Lung (tissue), 12 donors: ENCODE results near the gene SEC23IP. TPM values are rescaled to one million over a fixed set of nuclear protein-coding genes. Genes with fewer than 3 reads are reported as not detected.

ENCODE experiments used
- ATAC-seq: fragments of 200-7000 bp; cut with Tn5 transposase; one replicate; pipeline ENCODE4 v1.9.1; 2020; ENCODE audit warnings: moderate number of reproducible peaks; ENCODE audit not compliant: insufficient read depth, low FRiP score
- DNase-seq, 3 donors: peaks; one replicate each; pipeline ENCODE4 v3.0.0-alpha.2; 2013 to 2017
- H3K27ac ChIP-seq, 2 donors: one replicate each; pipeline ENCODE4 v1.5.1; 2013; ENCODE audit warnings: mild to moderate bottlenecking in 2 of 2, moderate library complexity in 2 of 2, control low read depth in 1 of 2, inconsistent platforms in 1 of 2, low read depth in 1 of 2, low read length in 1 of 2
- H3K27me3 ChIP-seq, 3 donors: one replicate each; pipeline ENCODE4 v1.5.1; 2013; ENCODE audit warnings: low read length in 2 of 3; ENCODE audit not compliant: control insufficient read depth in 3 of 3, insufficient read depth in 3 of 3
- H3K36me3 ChIP-seq, 4 donors: one replicate each; pipeline ENCODE4 v1.5.1; 2013; ENCODE audit warnings: low read length in 4 of 4, mild to moderate bottlenecking in 1 of 4, moderate library complexity in 1 of 4; ENCODE audit not compliant: control insufficient read depth in 4 of 4, insufficient read depth in 4 of 4
- H3K4me1 ChIP-seq, 5 donors: one replicate each; pipeline ENCODE4 v1.5.1; 2013; ENCODE audit warnings: low read length in 5 of 5, mild to moderate bottlenecking in 2 of 5, moderate library complexity in 1 of 5; ENCODE audit not compliant: control insufficient read depth in 5 of 5, insufficient read depth in 5 of 5
- H3K4me3 ChIP-seq: one replicate; pipeline ENCODE4 v1.5.1; 2013; ENCODE audit warnings: mild to moderate bottlenecking, control low read depth, moderate library complexity
- H3K9ac ChIP-seq, 2 donors: one replicate each; pipeline ENCODE4 v1.5.1; 2013; ENCODE audit warnings: low read length in 2 of 2, control low read depth in 1 of 2; ENCODE audit not compliant: insufficient read depth in 1 of 2
- H3K9me3 ChIP-seq, 4 donors: one replicate each; pipeline ENCODE4 v1.5.1; 2013; ENCODE audit warnings: low read length in 3 of 4, mild to moderate bottlenecking in 1 of 4, moderate library complexity in 1 of 4; ENCODE audit not compliant: control insufficient read depth in 4 of 4, insufficient read depth in 3 of 4
- CTCF ChIP-seq: IDR thresholded peaks from 2 replicates; pipeline ENCODE4 v1.5.1; 2012; ENCODE audit warnings: mild to moderate bottlenecking; ENCODE audit errors: control extremely low read depth, extremely low read depth
- WGBS, 2 donors: extraction: QIAGEN DNeasy Blood & Tissue Kit; methylation state at CpG; one replicate each; pipeline ENCODE4 v1.1.7; 2013; 5-methylcytosine and 5-hydroxymethylcytosine counted together
- polyA plus RNA-seq, 2 donors: library from polyadenylated mRNA; stranded (reverse); fragments of 200-250 nt; gene quantifications; one replicate each; pipeline ENCODE4 v1.2.1, GENCODE V29; 2013
- total RNA-seq, 2 donors: library from RNA; depleted of rRNA in 1 of 2; stranded (reverse); fragments of >200 nt in 1 of 2; gene quantifications; one replicate each; pipeline ENCODE4 v1.2.1, GENCODE V29; 2014 to 2021
- donor health status: control.
- donor health status: control.
- donor health status: Bipolar disorder and iron deficiency.
- donor health status: healthy.
- donor health status: DM: yes; HTN: yes; CAD: no.

SEC23IP gene
- total and polyA plus RNA-seq, 4 donors = 9.3 to 69.4 (median 30.1) TPM

GRCh38 chr10:119917777-119918176 lies 25.2 kb downstream of the SEC23IP start:
- TF ChIP-seq CTCF = no peak

GRCh38 chr10:119919271-119919670 lies 26.7 kb downstream of the SEC23IP start:
- no peak overlapping the region for H3K4me3 ChIP-seq
- H3K36me3 ChIP-seq = peaks cover 23 to 52% (median 32%) of the 10 kb centered on the region in 4 donors
- H3K9me3 ChIP-seq = no peaks in the 10 kb centered on the region
- H3K4me1 ChIP-seq = no peaks in the 10 kb centered on the region
- no peak overlapping the region for H3K9ac ChIP-seq
- 82 to 89% methylated on average over 3 of the region's 3 CpGs for WGBS, 2 donors
- TF ChIP-seq CTCF = no peak
- DNase-seq = no peak
- ATAC-seq = no peak
- H3K27ac ChIP-seq = no peak overlapping the region
- no peaks in the 10 kb centered on the region for H3K27me3 ChIP-seq

More at GRCh38 chr10:119917777-119918176, 25.2 kb downstream of the SEC23IP start:
- peak in 2 of 3 donors; percentile 18 to 23 for DNase-seq
- no peak overlapping the region for H3K27ac ChIP-seq
- 74 to 75% methylated on average over 3 of the region's 3 CpGs for WGBS, 2 donors
- peaks cover 26 to 58% (median 34%) of the 10 kb centered on the region in 4 donors for H3K36me3 ChIP-seq
- no peaks in the 10 kb centered on the region for H3K4me1 ChIP-seq
- no peak overlapping the region for H3K9ac ChIP-seq
- no peak overlapping the region for H3K4me3 ChIP-seq
- no peaks in the 10 kb centered on the region for H3K27me3 ChIP-seq
- no peaks in the 10 kb centered on the region for H3K9me3 ChIP-seq
- no peak for ATAC-seq

- ATAC-seq = no peak
- 27 to 39% methylated on average over 1 of the region's 1 CpG for WGBS, 2 donors
- H3K4me1 ChIP-seq = no peaks in the 10 kb centered on the region
- peaks cover 25 to 49% (median 32%) of the 10 kb centered on the region in 4 donors for H3K36me3 ChIP-seq
- H3K9me3 ChIP-seq = no peaks in the 10 kb centered on the region
- no peak overlapping the region for H3K27ac ChIP-seq
- TF ChIP-seq CTCF = no peak
- H3K4me3 ChIP-seq = no peak overlapping the region
- no peak for DNase-seq
- H3K27me3 ChIP-seq = no peaks in the 10 kb centered on the region
- no peak overlapping the region for H3K9ac ChIP-seq
These were observed 27.3 kb downstream of the SEC23IP start for GRCh38 chr10:119919826-119920225.

- DNase-seq = no peak
- no peaks in the 10 kb centered on the region for H3K27me3 ChIP-seq
- no peak for TF ChIP-seq CTCF
- H3K27ac ChIP-seq = no peak overlapping the region
- no peaks in the 10 kb centered on the region for H3K9me3 ChIP-seq
- H3K4me3 ChIP-seq = no peak overlapping the region
- peaks cover 0 to 6% (median 4%) of the 10 kb centered on the region in 5 donors for H3K4me1 ChIP-seq
- no peak for ATAC-seq
- peaks cover 26 to 47% (median 40%) of the 10 kb centered on the region in 4 donors for H3K36me3 ChIP-seq
- H3K9ac ChIP-seq = no peak overlapping the region
These were observed 35.9 kb downstream of the SEC23IP start for GRCh38 chr10:119928411-119928810.
